ENCODE data around the gene SENP3. TPM values are rescaled to one million over a fixed set of nuclear protein-coding genes. Genes with fewer than 3 reads are reported as not detected.
"Not testable (repeated sequence)": the region's sequence is repeated elsewhere in the genome, so short reads cannot be mapped to it uniquely, and the experiment has no call there.

The SENP3 gene
- total RNA-seq, 1 experiment from 2014 or later = 88.2 TPM

GRCh38 chr17:7597561-7597960, 35.8 kb downstream of the SENP3 start:
- not testable (repeated sequence) for DNase-seq (ENCODE audit: low read depth)

DNA sequence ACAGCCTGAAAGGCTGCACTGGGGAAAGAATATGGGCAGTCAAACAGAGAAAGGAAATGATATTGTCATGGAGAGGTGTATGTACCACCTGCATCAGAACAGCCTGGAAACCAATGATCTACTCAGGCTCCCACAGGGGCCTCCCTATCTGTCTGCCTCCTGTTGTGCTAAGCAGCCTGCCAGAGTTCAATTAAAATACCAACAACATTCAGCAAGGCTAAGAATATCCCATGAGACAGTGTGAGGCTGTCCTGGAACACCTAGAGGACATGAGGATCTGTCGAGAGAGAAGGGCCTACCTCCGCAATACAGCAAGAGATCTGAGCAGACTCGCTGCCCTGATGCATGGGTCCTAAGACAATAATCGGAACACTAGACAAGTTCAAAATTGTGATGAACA, 44.6 kb downstream of the SENP3 start:
- no peak for DNase-seq (ENCODE audit: low read depth)

GRCh38 chr17:7610641-7611040, 48.9 kb downstream of the SENP3 start:
- DNase-seq (ENCODE audit: low read depth) = no peak

GRCh38 chr17:7611635-7612293, 50.0 kb downstream of the SENP3 start:
- no peak for DNase-seq (ENCODE audit: low read depth)

- no peak for DNase-seq (ENCODE audit: low read depth)
These were observed 50.5 kb downstream of the SENP3 start for GRCh38 chr17:7612294-7612640.

DNA sequence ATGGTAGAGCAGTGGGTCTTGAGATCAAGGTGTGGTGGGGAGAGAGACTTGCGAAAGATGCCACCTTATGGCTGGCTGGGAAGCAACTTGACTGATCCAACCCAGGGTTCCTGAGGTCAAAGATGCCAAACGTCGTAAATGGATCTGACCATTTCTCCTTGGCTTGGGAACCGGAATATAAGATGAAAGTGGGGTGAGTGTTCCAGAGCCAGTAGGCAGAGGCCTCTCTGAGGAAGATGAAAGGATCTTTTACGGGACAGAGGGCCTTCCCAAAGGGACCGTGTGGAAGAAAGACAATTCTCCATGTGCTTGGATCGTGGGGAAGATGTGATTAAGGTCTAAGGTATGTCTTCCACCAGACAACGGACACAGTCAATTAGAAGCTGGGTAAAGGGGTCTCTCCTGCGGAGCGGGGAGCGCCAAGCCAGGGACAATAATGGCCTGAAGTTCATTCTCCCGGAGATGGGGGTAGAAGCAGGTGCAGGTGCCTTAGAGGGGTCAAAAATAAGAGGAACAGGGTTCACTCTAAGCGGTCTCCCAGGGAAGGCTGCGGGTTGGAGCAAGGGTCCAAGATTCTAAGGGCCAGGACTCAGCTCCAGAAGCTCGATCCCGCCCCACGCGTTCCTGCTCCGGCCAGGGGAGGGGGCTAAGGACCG, 52.2 kb downstream of the SENP3 start:
- peak; percentile 55 for DNase-seq (ENCODE audit: low read depth)

- peak; percentile 99 for DNase-seq (ENCODE audit: low read depth)
These were observed 52.9 kb downstream of the SENP3 start, which contains the start of gene FXR2 for GRCh38 chr17:7614425-7615264. TSS of gene FXR2 (minus strand) at chr17:7614897. CDS start at chr17:7614532, 365 bp downstream.

GRCh38 chr17:7615265-7615747, 53.6 kb downstream of the SENP3 start:
- DNase-seq (ENCODE audit: low read depth) = no peak

- DNase-seq (ENCODE audit: low read depth) = no peak
These were observed 56.9 kb downstream of the SENP3 start for GRCh38 chr17:7618608-7619007.

DNA sequence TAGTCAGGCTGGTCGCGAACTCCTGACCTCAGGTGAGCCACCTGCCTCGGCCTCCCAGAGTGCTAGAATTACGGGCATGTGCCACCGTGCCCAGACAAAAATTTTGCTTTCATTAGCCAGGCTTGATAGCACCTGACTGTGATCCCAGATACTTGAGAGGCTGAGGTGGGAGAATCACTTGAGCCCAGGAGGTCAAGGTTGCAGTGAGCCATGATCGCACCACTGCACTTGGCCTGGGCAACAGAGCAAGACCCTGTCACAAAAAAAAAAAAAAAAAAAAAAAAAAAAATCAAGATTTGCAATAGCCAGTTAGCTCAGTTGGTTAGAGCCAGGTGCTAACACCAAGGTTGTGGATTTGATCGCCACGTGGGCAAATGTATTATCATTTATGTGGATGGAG, 59.1 kb downstream of the SENP3 start:
- no peak for DNase-seq (ENCODE audit: low read depth)

Other genes starting within 250 kb of the SENP3 start
- 94.3 and 118 TPM in 2 replicates for gene GPS2, start 246.6 kb upstream of the SENP3 start, total RNA-seq (2014; rRNA removed; shearing (Covaris generic))
- 3.6 and 8.0 TPM in 2 replicates for gene NEURL4, start 232.6 kb upstream of the SENP3 start, total RNA-seq (2014; rRNA removed; shearing (Covaris generic))
- gene ACAP1, start 225.4 kb upstream of the SENP3 start, total RNA-seq (2014; rRNA removed; shearing (Covaris generic)) = not detected in 2 replicates
- gene KCTD11, start 209.8 kb upstream of the SENP3 start, total RNA-seq (2014; rRNA removed; shearing (Covaris generic)) = 3.5 and 7.1 TPM in 2 replicates
- not detected in 2 replicates for gene TMEM95, start 206.8 kb upstream of the SENP3 start, total RNA-seq (2014; rRNA removed; shearing (Covaris generic))
- gene TNK1, start 180.8 kb upstream of the SENP3 start, total RNA-seq (2014; rRNA removed; shearing (Covaris generic)) = 0.62 and 0.67 TPM in 2 replicates
- gene PLSCR3, start 167.4 kb upstream of the SENP3 start, total RNA-seq (2014; rRNA removed; shearing (Covaris generic)) = 17.0 and 29.2 TPM in 2 replicates
- gene TMEM256, start 157.8 kb upstream of the SENP3 start, total RNA-seq (2014; rRNA removed; shearing (Covaris generic)) = 122 and 146 TPM in 2 replicates
- 8.9 and 16.5 TPM in 2 replicates for gene NLGN2, start 154.1 kb upstream of the SENP3 start, total RNA-seq (2014; rRNA removed; shearing (Covaris generic))
- not detected in 2 replicates for gene SPEM1, start 141.6 kb upstream of the SENP3 start, total RNA-seq (2014; rRNA removed; shearing (Covaris generic))
- gene SPEM2, start 136.3 kb upstream of the SENP3 start, total RNA-seq (2014; rRNA removed; shearing (Covaris generic)) = not detected in 2 replicates
- gene SPEM3, start 133.1 kb upstream of the SENP3 start, total RNA-seq (2014; rRNA removed; shearing (Covaris generic)) = not detected in 2 replicates
- 5.3 and 10.0 TPM in 2 replicates for gene TMEM102, start 126.5 kb upstream of the SENP3 start, total RNA-seq (2014; rRNA removed; shearing (Covaris generic))
- 3.7 and 5.0 TPM in 2 replicates for gene FGF11, start 122.4 kb upstream of the SENP3 start, total RNA-seq (2014; rRNA removed; shearing (Covaris generic))
- gene CHRNB1, start 116.9 kb upstream of the SENP3 start, total RNA-seq (2014; rRNA removed; shearing (Covaris generic)) = 10.7 and 16.6 TPM in 2 replicates
- gene ZBTB4, start 82.3 kb upstream of the SENP3 start, total RNA-seq (2014; rRNA removed; shearing (Covaris generic)) = 13.9 and 26.7 TPM in 2 replicates
- not detected in 2 replicates for gene SLC35G6, start 80.5 kb upstream of the SENP3 start, total RNA-seq (2014; rRNA removed; shearing (Covaris generic))
- 15.2 and 26.1 TPM in 2 replicates for gene POLR2A, start 77.6 kb upstream of the SENP3 start, total RNA-seq (2014; rRNA removed; shearing (Covaris generic))
- gene TNFSF12, start 12.9 kb upstream of the SENP3 start, total RNA-seq (2014; rRNA removed; shearing (Covaris generic)) = 13.3 and 20.3 TPM in 2 replicates
- gene TNFSF13, start 3.2 kb upstream of the SENP3 start, total RNA-seq (2014; rRNA removed; shearing (Covaris generic)) = 3.2 and 4.2 TPM in 2 replicates
- 120 and 147 TPM in 2 replicates for gene CD68, start 17.7 kb downstream of the SENP3 start, total RNA-seq (2014; rRNA removed; shearing (Covaris generic))
- 216 and 398 TPM in 2 replicates for gene MPDU1, start 21.9 kb downstream of the SENP3 start, total RNA-seq (2014; rRNA removed; shearing (Covaris generic))
- not detected in 2 replicates for gene SOX15, start 28.2 kb downstream of the SENP3 start, total RNA-seq (2014; rRNA removed; shearing (Covaris generic))
- 28.3 and 51.7 TPM in 2 replicates for gene FXR2, start 53.0 kb downstream of the SENP3 start, total RNA-seq (2014; rRNA removed; shearing (Covaris generic))
- gene SAT2, start 65.9 kb downstream of the SENP3 start, total RNA-seq (2014; rRNA removed; shearing (Covaris generic)) = 36.3 and 37.4 TPM in 2 replicates
- gene SHBG, start 68.2 kb downstream of the SENP3 start, total RNA-seq (2014; rRNA removed; shearing (Covaris generic)) = not detected in 2 replicates
- 0.10 TPM in 1 of 2 replicates, not detected in the other for gene ATP1B2, start 89.0 kb downstream of the SENP3 start, total RNA-seq (2014; rRNA removed; shearing (Covaris generic))
- 73.1 and 79.1 TPM in 2 replicates for gene TP53, start 125.6 kb downstream of the SENP3 start, total RNA-seq (2014; rRNA removed; shearing (Covaris generic))
- gene WRAP53, start 126.6 kb downstream of the SENP3 start, total RNA-seq (2014; rRNA removed; shearing (Covaris generic)) = 14.2 and 20.3 TPM in 2 replicates
- 1.1 TPM in 2 replicates for gene EFNB3, start 143.3 kb downstream of the SENP3 start, total RNA-seq (2014; rRNA removed; shearing (Covaris generic))
- 0.02 TPM in 1 of 2 replicates, not detected in the other for gene DNAH2, start 155.8 kb downstream of the SENP3 start, total RNA-seq (2014; rRNA removed; shearing (Covaris generic))

Data from M059J (cell line).